Activated CD8-positive, alpha-beta memory T cell treated with anti-CD3 and anti-CD28 coated beads for 1 hour (primary cell): ENCODE results near the gene DPYSL5.

Experiments
- DNase-seq, 2 donors: peaks; one replicate each; pipeline ENCODE4 v3.0.0-alpha.2; 2020; ENCODE audit warnings: low read depth in 1 of 2; ENCODE audit errors: extremely low read depth in 1 of 2

DPYSL5 gene

GRCh38 chr2:26898480-26899078, 50.6 kb downstream of the DPYSL5 start:
- DNase-seq = no peak

- DNase-seq = no peak
Observed at GRCh38 chr2:26899500-26900164, 51.7 kb downstream of the DPYSL5 start.

GRCh38 chr2:26900831-26901321, 52.9 kb downstream of the DPYSL5 start:
- DNase-seq = no peak

- DNase-seq = no peak
Observed at GRCh38 chr2:26901326-26902183, 53.6 kb downstream of the DPYSL5 start.

- no peak for DNase-seq
Observed at GRCh38 chr2:26903676-26904075, 55.7 kb downstream of the DPYSL5 start.

GRCh38 chr2:26904839-26905238, 56.9 kb downstream of the DPYSL5 start:
- DNase-seq = no peak

GRCh38 chr2:26905341-26906198, 57.6 kb downstream of the DPYSL5 start:
- DNase-seq = no peak

GRCh38 chr2:26907416-26907815, 59.5 kb downstream of the DPYSL5 start:
- no peak for DNase-seq

- no peak for DNase-seq
Observed at GRCh38 chr2:26910176-26910575, 62.2 kb downstream of the DPYSL5 start.

GRCh38 chr2:26911911-26912861, 64.3 kb downstream of the DPYSL5 start:
- DNase-seq = no peak

- DNase-seq = no peak
Observed at GRCh38 chr2:26913606-26913998, 65.7 kb downstream of the DPYSL5 start.

- DNase-seq = no peak
Observed at GRCh38 chr2:26913999-26914658, 66.2 kb downstream of the DPYSL5 start.

GRCh38 chr2:26914659-26915310, 66.9 kb downstream of the DPYSL5 start:
- DNase-seq = no peak

- DNase-seq = no peak
Observed at GRCh38 chr2:26915316-26915715, 67.4 kb downstream of the DPYSL5 start.

- DNase-seq = no peak
Observed at GRCh38 chr2:26916128-26916692, 68.3 kb downstream of the DPYSL5 start.

- no peak for DNase-seq
Observed at GRCh38 chr2:26917135-26917836, 69.4 kb downstream of the DPYSL5 start.

- DNase-seq = no peak
Observed at GRCh38 chr2:26921323-26921722, 73.4 kb downstream of the DPYSL5 start.
